T-cell (primary cell): ENCODE measurements around the gene PPFIA4. TPM values are rescaled to one million over a fixed set of nuclear protein-coding genes. Genes with fewer than 3 reads are reported as not detected.

Experiments used
- ATAC-seq, 4 experiments: fragments of 200-7000 bp in 3 of 4; fragments of 150-1000 bp in 1 of 4; cut with Tn5 transposase; replicated peaks in 1 of 4; 1 replicate in 3 of 4; 2 replicates in 1 of 4; pipeline ENCODE4 v1.10.0; 2021; ENCODE audit warnings: moderate library complexity in 3 of 4, mild to moderate bottlenecking in 2 of 4, moderate number of reproducible peaks in 1 of 4
- CTCF ChIA-PET, 2 donors: fragments of 300-600 bp; sonication (Branson Sonifier 250); formaldehyde crosslinking; loops; one replicate each; lab custom pipeline; 2022; ENCODE audit warnings: antibody characterized with exemption in 2 of 2; lab: Charles Lee
- POLR2A ChIA-PET, 2 donors: fragments of 300-600 bp; sonication (Branson Sonifier 250); formaldehyde crosslinking; loops; one replicate each; lab custom pipeline; 2022; ENCODE audit warnings: antibody characterized with exemption in 2 of 2; lab: Charles Lee
- DNase-seq, 35 experiments: peaks; one replicate each; pipeline versions ENCODE4 v3.0.0 to v3.0.0-alpha.2; 2013 to 2023
- H3K27ac ChIP-seq: one replicate; pipeline ENCODE4 v1.5.1; 2013; ENCODE audit warnings: low read length
- H3K27me3 ChIP-seq, 2 experiments: replicated peaks in 1 of 2; 1 replicate in 1 of 2; 2 replicates in 1 of 2; pipeline versions ENCODE4 v1.6.1 to v1.7.0; 2013; ENCODE audit warnings: low read length in 1 of 2, mixed read lengths in 1 of 2; ENCODE audit not compliant: control insufficient read depth in 2 of 2, insufficient read depth in 2 of 2; ENCODE audit errors: extremely low read depth in 1 of 2
- H3K36me3 ChIP-seq, 2 donors: 1 replicate in 1 of 2; 2 replicates in 1 of 2; pipeline versions ENCODE4 v1.6.1 to v1.7.0; 2013; ENCODE audit warnings: low read length in 1 of 2; ENCODE audit not compliant: control insufficient read depth in 2 of 2, insufficient read depth in 1 of 2; ENCODE audit errors: extremely low read depth in 1 of 2
- H3K4me1 ChIP-seq, 2 experiments: 1 replicate in 1 of 2; 2 replicates in 1 of 2; pipeline versions ENCODE4 v1.6.1 to v1.7.0; 2013; ENCODE audit warnings: low read length in 2 of 2, mixed read lengths in 1 of 2; ENCODE audit not compliant: insufficient read depth in 2 of 2, control insufficient read depth in 1 of 2; ENCODE audit errors: extremely low read depth in 1 of 2
- H3K4me3 ChIP-seq, 2 donors: 1 replicate in 1 of 2; 2 replicates in 1 of 2; pipeline versions ENCODE4 v1.5.1 to v1.7.0; 2013; ENCODE audit warnings: mild to moderate bottlenecking in 2 of 2, low read length in 1 of 2, moderate library complexity in 1 of 2; ENCODE audit not compliant: control insufficient read depth in 1 of 2; ENCODE audit errors: extremely low read depth in 1 of 2
- H3K9me3 ChIP-seq: 2 replicates; pipeline ENCODE4 v1.7.0; 2013
- H3K27ac Mint-ChIP-seq, 2 donors: one replicate each; pipeline ENCODE4 v1.8.0; 2020 to 2021; ENCODE audit warnings: mild to moderate bottlenecking in 2 of 2, mixed read lengths in 2 of 2
- H3K27me3 Mint-ChIP-seq, 2 donors: one replicate each; pipeline ENCODE4 v1.8.0; 2021 to 2022; ENCODE audit warnings: mixed read lengths in 2 of 2
- H3K36me3 Mint-ChIP-seq: one replicate; pipeline ENCODE4 v1.8.0; 2021; ENCODE audit warnings: mixed read lengths
- H3K4me1 Mint-ChIP-seq, 3 donors: one replicate each; pipeline ENCODE4 v1.8.0; 2020 to 2022; ENCODE audit warnings: mixed read lengths in 3 of 3, mild to moderate bottlenecking in 1 of 3
- H3K4me3 Mint-ChIP-seq, 3 donors: one replicate each; pipeline ENCODE4 v1.8.0; 2020 to 2022; ENCODE audit warnings: mild to moderate bottlenecking in 3 of 3, mixed read lengths in 3 of 3, moderate library complexity in 3 of 3
- H3K9me3 Mint-ChIP-seq, 3 donors: one replicate each; pipeline ENCODE4 v1.8.0; 2020 to 2022; ENCODE audit warnings: mixed read lengths in 3 of 3
- WGBS: methylation state at CpG from one replicate; pipeline ENCODE4 v1.1.5; 2013; ENCODE audit warnings: missing lambda C conversion rate; ENCODE audit not compliant: insufficient coverage; 5-methylcytosine and 5-hydroxymethylcytosine counted together
- total RNA-seq, 35 experiments: library from RNA in 6 of 35; stranded (reverse) in 6 of 35; fragments of 120-200 nt in 1 of 35; gene quantifications; one replicate each; pipeline versions ENCODE4 v1.2.1 to v1.2.4 and lab custom pipeline; 2013 to 2026

The PPFIA4 gene
- total RNA-seq, 5 donors from 2014 or later (not counting 1 experiment from before 2014, with no cell fraction given): 0.66 to 2.0 (median 1.7) TPM

DNA sequence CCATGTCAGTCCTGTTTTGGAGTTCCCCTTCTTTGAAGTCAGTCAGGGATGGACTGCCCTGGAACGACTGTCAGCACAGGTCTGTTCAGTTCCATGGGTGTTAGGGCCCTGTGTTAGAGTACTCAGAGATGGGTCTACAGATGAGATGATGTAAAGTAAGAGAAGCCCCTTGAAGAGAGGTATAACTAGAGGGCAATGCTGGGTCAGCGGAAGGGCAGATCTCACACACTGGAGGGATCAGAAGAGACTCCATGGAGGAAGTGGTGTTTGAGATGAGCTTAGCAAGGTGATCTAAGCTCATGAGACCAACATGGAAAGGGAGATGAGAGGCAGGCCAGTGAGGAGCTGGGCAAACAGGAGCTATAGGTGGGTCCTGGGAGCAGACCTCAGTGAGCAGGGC, 7.6 kb downstream of the PPFIA4 start:
- CTCF ChIA-PET: no interaction called here
- H3K36me3 ChIP-seq: no peaks in the 10 kb centered on the region
- H3K27ac Mint-ChIP-seq: no peak overlapping the region
- H3K9me3 ChIP-seq: no peaks in the 10 kb centered on the region
- ATAC-seq: no peak
- H3K4me3 ChIP-seq: no peak overlapping the region
- H3K4me3 Mint-ChIP-seq: no peak overlapping the region
- no peaks in the 10 kb centered on the region for H3K4me1 Mint-ChIP-seq
- H3K27ac ChIP-seq: no peak overlapping the region
- H3K4me1 ChIP-seq: no peaks in the 10 kb centered on the region
- 71% methylated on average over 2 of the region's 2 CpGs for WGBS
- POLR2A ChIA-PET: no interaction called here
- peaks cover 0 to 2% of the 10 kb centered on the region in 2 donors for H3K27me3 Mint-ChIP-seq
- H3K27me3 ChIP-seq: peaks cover 0 to 28% of the 10 kb centered on the region in 2 experiments
- no peak for DNase-seq
- no peaks in the 10 kb centered on the region for H3K36me3 Mint-ChIP-seq
- H3K9me3 Mint-ChIP-seq: no peaks in the 10 kb centered on the region

DNA sequence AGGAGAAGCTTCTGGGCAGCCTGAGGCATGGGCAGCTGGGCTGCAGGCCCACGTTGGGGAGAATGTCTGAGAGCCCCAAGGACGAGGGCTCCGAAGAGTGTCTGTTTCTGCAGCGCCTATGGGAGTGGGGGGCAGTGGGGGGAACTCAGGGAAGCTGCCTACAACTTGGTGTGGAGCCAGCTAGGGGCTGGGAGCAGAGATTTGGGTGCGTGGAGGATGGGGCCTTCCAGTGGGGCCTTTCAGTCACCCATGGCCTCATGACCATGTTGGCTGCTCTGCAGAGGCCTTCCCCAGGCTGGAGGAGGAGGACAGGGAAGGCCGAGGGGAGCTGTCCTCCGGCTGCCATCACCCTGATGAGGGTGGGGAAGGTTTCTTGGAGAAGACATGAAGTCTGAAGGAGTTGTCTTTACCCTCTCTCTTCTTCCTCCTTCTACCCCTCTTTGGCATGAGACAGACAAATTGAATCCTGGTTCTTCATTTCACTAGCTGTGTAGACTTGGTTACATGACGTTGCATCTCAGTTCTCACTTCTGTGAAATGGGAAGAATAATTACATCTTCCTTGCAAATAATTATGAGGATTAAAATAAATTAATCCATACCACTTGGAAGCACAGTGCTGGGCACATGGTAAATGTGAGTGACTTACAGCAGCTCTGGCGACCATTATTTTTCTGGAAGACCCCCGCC, 8.3 kb downstream of the PPFIA4 start:
- no peaks in the 10 kb centered on the region for H3K36me3 ChIP-seq
- H3K9me3 Mint-ChIP-seq: no peaks in the 10 kb centered on the region
- DNase-seq (no peak), ATAC-seq (no peak)
- peaks cover 0 to 5% (median 2%) of the 10 kb centered on the region in 3 donors for H3K4me1 Mint-ChIP-seq
- POLR2A ChIA-PET: no interaction called here
- H3K9me3 ChIP-seq: no peaks in the 10 kb centered on the region
- H3K36me3 Mint-ChIP-seq: no peaks in the 10 kb centered on the region
- 67% methylated on average over 5 of the region's 10 CpGs for WGBS
- no peak overlapping the region for H3K4me3 ChIP-seq
- CTCF ChIA-PET: no interaction called here
- H3K27me3 Mint-ChIP-seq: peaks cover 5 to 7% of the 10 kb centered on the region in 2 donors
- H3K4me1 ChIP-seq: peaks cover 0 to 2% of the 10 kb centered on the region in 2 experiments
- peaks cover 0 to 26% of the 10 kb centered on the region in 2 experiments for H3K27me3 ChIP-seq
- no peak overlapping the region for H3K4me3 Mint-ChIP-seq
- H3K27ac Mint-ChIP-seq: no peak overlapping the region
- no peak overlapping the region for H3K27ac ChIP-seq

DNA sequence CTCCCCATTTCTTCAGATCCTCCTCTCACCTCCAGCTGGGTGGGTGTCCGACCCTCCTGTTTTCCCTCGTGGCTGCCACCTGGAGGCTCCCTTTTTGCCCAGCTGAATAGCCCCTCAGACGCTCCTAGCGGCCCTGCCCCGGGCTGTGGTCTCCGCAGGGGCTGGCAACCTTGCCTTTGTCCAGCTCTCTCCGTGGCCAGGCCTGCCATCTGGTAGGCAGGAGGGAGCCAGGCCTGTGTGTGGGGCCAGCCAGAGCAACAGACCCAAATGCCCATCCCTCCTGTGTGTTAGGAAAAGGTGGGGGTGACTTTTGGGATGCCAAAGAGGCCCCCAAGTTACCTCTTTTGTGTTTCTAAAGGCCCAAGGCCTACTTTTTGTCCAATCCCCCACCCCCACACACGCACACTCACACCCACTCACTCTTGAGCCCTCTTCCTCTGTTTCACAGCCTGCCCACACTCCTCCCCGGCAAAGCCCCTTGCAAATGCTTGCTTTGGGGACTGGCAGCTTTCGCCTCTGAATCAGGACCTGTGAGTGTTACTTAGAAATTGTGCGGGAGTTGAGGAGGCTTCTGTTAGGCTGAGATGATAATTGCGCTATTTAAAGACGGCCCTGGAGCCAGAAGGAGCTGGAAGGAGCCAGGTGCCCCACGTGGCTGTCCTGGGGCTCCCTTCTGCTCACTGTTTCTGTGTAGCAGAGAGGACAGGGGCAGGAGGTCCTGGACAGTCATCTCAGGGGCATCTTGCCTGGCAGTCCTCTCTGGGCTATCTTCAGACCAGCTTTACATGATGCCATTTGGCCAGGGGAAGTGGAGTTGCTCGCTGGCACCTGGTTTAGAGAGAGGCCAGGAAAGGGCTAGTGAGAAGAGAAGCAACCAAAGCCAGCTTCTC, 9.1 kb downstream of the PPFIA4 start:
- POLR2A ChIA-PET: interaction anchor here in 1 of 2 donors (0.6 to 0.7 kb wide), 2 partner anchors 219 to 438 kb away, joined by 6 to 8 read pairs; no protein-coding TSS in a partner anchor
- Histone ChIP-seq H3K27ac (no peak overlapping the region), H3K9me3 (no peaks in the 10 kb centered on the region), H3K4me3 (no peak overlapping the region), H3K4me1 (peaks cover 0 to 3% of the 10 kb centered on the region in 2 experiments), H3K36me3 (no peaks in the 10 kb centered on the region), H3K27me3 (peaks cover 0 to 26% of the 10 kb centered on the region in 2 experiments)
- Mint-ChIP-seq H3K36me3 (no peaks in the 10 kb centered on the region), H3K27me3 (peaks cover 5 to 7% of the 10 kb centered on the region in 2 donors), H3K4me1 (peaks cover 0 to 6% (median 2%) of the 10 kb centered on the region in 3 donors), H3K27ac (no peak overlapping the region), H3K4me3 (no peak overlapping the region), H3K9me3 (no peaks in the 10 kb centered on the region)
- DNase-seq (no peak), ATAC-seq (no peak)
- CTCF ChIA-PET: interaction anchor here in 1 of 2 donors (0.7 kb wide), 1 partner anchor 288 kb away, joined by 4 read pairs; no protein-coding TSS in a partner anchor
- WGBS: 73% methylated on average over 11 of the region's 15 CpGs

DNA sequence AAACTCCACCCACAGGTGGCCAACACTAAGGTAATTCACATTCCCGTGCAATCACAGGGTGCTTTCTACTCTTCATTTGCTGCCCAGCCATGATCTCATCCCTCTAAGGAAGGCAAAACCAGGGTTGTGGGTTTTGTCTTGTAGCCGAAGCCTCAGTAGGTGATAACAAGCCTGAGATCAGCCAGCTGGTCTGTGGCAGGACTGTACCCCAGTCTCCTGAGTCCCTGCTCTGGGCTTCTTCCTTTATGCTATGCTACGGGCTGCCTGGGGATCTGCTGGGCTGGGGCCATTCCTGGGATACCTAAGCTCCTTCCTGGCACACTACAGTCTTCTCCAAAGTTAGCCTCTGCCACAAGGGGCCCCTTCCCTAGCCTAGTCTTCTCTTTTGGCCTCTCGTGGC, 9.8 kb downstream of the PPFIA4 start:
- H3K36me3 ChIP-seq: no peaks in the 10 kb centered on the region
- H3K27me3 ChIP-seq: peaks cover 0 to 26% of the 10 kb centered on the region in 2 experiments
- DNase-seq (no peak), ATAC-seq (no peak)
- no peaks in the 10 kb centered on the region for H3K9me3 ChIP-seq
- H3K4me3 ChIP-seq: no peak overlapping the region
- WGBS: 88% methylated on average over 2 of the region's 4 CpGs
- ChIA-PET POLR2A (interaction anchor here in 1 of 2 donors (0.6 kb wide), 1 partner anchor 437 kb away, joined by 6 read pairs; no protein-coding TSS in a partner anchor), CTCF (interaction anchor here in 1 of 2 donors (0.7 kb wide), 1 partner anchor 288 kb away, joined by 4 read pairs; no protein-coding TSS in a partner anchor)
- Mint-ChIP-seq H3K9me3 (no peaks in the 10 kb centered on the region), H3K36me3 (no peaks in the 10 kb centered on the region), H3K27me3 (peaks cover 5 to 7% of the 10 kb centered on the region in 2 donors), H3K4me3 (no peak overlapping the region), H3K27ac (no peak overlapping the region), H3K4me1 (peaks cover 0 to 6% (median 2%) of the 10 kb centered on the region in 3 donors)
- H3K27ac ChIP-seq: no peak overlapping the region
- H3K4me1 ChIP-seq: peaks cover 0 to 3% of the 10 kb centered on the region in 2 experiments

DNA sequence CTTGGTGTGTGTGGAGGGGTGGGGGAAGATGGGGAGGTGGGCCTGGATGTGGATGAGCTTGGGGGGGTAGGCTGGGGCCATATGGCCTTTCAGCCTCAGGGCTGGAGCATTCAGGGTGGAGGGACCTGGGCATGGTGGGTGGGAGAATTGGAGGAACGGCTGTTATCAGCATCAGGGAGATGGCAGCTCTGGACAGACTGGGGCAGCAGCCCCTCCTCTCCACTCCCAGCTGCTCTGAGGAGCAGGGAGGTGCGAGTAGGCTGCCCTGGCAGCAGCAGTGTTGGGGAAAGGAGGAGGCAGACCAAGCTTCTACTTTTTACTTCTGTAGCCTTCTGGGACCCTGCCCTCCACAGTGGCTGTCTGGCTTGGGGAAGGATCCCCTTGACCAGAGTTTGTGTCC, 10.2 kb downstream of the PPFIA4 start:
- Histone ChIP-seq H3K36me3 (no peaks in the 10 kb centered on the region), H3K4me1 (peaks cover 0 to 3% of the 10 kb centered on the region in 2 experiments), H3K27me3 (peaks cover 0 to 26% of the 10 kb centered on the region in 2 experiments), H3K27ac (no peak overlapping the region), H3K9me3 (no peaks in the 10 kb centered on the region), H3K4me3 (no peak overlapping the region)
- H3K36me3 Mint-ChIP-seq: no peaks in the 10 kb centered on the region
- no peak for ATAC-seq
- no peaks in the 10 kb centered on the region for H3K9me3 Mint-ChIP-seq
- H3K4me1 Mint-ChIP-seq: peaks cover 0 to 6% (median 2%) of the 10 kb centered on the region in 3 donors
- peaks cover 5 to 8% of the 10 kb centered on the region in 2 donors for H3K27me3 Mint-ChIP-seq
- H3K27ac Mint-ChIP-seq: no peak overlapping the region
- no peak overlapping the region for H3K4me3 Mint-ChIP-seq
- ChIA-PET POLR2A (no interaction called here), CTCF (interaction anchor here in 1 of 2 donors (0.7 kb wide), 1 partner anchor 287 kb away, joined by 4 read pairs; no protein-coding TSS in a partner anchor)
- no peak for DNase-seq
- no CpG with 5 or more reads among the region's 2 CpGs for WGBS

DNA sequence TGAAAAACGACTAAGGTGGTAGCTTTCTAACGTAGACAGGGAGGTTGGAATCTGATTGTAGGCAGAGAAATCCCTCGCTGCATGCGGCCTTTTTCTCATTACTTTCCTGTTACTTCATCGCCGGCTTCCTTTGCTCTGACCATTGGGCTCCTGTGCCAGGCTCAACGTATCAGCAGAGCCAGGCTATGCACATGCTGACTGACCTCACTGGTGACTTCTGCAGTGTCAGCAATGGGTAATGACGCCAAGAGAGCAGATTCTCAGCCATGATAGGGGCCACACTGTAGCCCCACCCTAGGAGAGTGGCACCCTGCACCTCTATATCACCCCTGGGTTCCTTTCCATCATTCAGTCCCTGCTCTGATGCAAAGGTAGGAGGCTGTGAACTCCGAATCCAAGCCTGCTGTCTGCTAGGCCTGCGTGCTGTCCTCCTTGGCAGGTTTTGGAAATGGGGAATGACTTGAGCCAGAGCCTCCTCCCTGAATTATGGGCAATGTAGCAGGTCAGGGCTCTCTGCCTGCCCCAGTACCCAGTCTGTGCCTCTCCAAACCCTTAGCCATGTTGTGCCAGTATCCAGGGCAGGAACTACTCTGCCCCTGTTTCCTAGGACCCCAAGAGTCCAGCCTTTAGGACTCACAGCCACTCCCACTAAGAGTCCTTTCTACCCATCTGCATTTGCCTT, 11.4 kb downstream of the PPFIA4 start:
- Histone ChIP-seq H3K27ac (no peak overlapping the region), H3K9me3 (no peaks in the 10 kb centered on the region), H3K4me1 (peaks cover 0 to 3% of the 10 kb centered on the region in 2 experiments), H3K36me3 (no peaks in the 10 kb centered on the region), H3K4me3 (no peak overlapping the region), H3K27me3 (peaks cover 0 to 28% of the 10 kb centered on the region in 2 experiments)
- H3K27me3 Mint-ChIP-seq: peaks cover 5 to 8% of the 10 kb centered on the region in 2 donors
- CTCF ChIA-PET: no interaction called here
- WGBS: 76% methylated on average over 5 of the region's 10 CpGs
- DNase-seq (no peak), ATAC-seq (no peak)
- no peak overlapping the region for H3K27ac Mint-ChIP-seq
- H3K36me3 Mint-ChIP-seq: no peaks in the 10 kb centered on the region
- peaks cover 0 to 6% (median 2%) of the 10 kb centered on the region in 3 donors for H3K4me1 Mint-ChIP-seq
- H3K9me3 Mint-ChIP-seq: no peaks in the 10 kb centered on the region
- POLR2A ChIA-PET: no interaction called here
- no peak overlapping the region for H3K4me3 Mint-ChIP-seq
